ENCODE measurements around the gene C10orf88. TPM values are rescaled to one million over a fixed set of nuclear protein-coding genes. Genes with fewer than 3 reads are reported as not detected.

Gene C10orf88
- total and polyA plus RNA-seq, 9 of the 15 experiments (the other 6 are each of a cell fraction or from before 2014, with no cell fraction given) = 2.5 to 9.6 (median 7.5) TPM

DNA sequence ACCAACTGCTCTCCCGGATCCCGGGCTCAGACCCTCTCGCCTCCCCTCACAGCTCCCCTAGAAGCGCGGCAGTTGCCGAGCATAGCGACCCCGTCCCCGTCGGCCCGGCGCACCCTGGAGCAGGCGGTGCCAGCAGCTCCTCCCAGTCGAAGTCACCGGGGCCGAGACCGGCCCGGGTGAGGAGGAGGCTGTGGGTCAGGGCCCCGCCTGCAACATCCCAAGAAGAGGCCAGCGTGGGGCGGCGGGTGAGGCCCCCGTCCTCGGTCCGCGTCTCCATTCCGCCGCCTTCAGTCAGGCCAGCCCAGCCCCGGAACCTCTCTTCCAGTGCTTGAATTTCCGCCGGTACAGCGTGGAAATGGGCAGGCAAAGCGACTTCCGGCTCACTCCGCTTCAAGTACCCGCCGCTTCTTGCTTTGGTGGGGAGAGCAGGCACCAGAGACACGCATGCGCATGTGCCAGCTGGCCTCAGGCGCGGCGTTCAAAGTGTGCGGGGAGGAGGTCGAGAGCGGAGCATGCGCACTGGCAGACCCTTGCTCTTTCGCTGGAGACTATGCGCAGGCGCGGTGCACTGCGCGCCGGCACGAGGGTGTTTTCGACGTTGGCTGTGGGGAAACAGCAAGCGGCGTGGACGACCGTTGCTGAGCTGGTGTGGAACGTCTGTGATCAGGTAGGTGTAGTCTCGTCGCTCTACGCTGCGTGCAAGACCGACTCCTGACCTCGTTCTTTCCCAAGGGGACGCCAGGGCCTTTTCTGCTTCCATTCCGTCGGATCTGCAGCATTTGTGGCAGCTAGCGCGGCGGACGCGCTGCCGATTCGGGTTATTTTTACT lies at the start of gene C10orf88 (continued):
- TF ChIP-seq, protein P1, sequence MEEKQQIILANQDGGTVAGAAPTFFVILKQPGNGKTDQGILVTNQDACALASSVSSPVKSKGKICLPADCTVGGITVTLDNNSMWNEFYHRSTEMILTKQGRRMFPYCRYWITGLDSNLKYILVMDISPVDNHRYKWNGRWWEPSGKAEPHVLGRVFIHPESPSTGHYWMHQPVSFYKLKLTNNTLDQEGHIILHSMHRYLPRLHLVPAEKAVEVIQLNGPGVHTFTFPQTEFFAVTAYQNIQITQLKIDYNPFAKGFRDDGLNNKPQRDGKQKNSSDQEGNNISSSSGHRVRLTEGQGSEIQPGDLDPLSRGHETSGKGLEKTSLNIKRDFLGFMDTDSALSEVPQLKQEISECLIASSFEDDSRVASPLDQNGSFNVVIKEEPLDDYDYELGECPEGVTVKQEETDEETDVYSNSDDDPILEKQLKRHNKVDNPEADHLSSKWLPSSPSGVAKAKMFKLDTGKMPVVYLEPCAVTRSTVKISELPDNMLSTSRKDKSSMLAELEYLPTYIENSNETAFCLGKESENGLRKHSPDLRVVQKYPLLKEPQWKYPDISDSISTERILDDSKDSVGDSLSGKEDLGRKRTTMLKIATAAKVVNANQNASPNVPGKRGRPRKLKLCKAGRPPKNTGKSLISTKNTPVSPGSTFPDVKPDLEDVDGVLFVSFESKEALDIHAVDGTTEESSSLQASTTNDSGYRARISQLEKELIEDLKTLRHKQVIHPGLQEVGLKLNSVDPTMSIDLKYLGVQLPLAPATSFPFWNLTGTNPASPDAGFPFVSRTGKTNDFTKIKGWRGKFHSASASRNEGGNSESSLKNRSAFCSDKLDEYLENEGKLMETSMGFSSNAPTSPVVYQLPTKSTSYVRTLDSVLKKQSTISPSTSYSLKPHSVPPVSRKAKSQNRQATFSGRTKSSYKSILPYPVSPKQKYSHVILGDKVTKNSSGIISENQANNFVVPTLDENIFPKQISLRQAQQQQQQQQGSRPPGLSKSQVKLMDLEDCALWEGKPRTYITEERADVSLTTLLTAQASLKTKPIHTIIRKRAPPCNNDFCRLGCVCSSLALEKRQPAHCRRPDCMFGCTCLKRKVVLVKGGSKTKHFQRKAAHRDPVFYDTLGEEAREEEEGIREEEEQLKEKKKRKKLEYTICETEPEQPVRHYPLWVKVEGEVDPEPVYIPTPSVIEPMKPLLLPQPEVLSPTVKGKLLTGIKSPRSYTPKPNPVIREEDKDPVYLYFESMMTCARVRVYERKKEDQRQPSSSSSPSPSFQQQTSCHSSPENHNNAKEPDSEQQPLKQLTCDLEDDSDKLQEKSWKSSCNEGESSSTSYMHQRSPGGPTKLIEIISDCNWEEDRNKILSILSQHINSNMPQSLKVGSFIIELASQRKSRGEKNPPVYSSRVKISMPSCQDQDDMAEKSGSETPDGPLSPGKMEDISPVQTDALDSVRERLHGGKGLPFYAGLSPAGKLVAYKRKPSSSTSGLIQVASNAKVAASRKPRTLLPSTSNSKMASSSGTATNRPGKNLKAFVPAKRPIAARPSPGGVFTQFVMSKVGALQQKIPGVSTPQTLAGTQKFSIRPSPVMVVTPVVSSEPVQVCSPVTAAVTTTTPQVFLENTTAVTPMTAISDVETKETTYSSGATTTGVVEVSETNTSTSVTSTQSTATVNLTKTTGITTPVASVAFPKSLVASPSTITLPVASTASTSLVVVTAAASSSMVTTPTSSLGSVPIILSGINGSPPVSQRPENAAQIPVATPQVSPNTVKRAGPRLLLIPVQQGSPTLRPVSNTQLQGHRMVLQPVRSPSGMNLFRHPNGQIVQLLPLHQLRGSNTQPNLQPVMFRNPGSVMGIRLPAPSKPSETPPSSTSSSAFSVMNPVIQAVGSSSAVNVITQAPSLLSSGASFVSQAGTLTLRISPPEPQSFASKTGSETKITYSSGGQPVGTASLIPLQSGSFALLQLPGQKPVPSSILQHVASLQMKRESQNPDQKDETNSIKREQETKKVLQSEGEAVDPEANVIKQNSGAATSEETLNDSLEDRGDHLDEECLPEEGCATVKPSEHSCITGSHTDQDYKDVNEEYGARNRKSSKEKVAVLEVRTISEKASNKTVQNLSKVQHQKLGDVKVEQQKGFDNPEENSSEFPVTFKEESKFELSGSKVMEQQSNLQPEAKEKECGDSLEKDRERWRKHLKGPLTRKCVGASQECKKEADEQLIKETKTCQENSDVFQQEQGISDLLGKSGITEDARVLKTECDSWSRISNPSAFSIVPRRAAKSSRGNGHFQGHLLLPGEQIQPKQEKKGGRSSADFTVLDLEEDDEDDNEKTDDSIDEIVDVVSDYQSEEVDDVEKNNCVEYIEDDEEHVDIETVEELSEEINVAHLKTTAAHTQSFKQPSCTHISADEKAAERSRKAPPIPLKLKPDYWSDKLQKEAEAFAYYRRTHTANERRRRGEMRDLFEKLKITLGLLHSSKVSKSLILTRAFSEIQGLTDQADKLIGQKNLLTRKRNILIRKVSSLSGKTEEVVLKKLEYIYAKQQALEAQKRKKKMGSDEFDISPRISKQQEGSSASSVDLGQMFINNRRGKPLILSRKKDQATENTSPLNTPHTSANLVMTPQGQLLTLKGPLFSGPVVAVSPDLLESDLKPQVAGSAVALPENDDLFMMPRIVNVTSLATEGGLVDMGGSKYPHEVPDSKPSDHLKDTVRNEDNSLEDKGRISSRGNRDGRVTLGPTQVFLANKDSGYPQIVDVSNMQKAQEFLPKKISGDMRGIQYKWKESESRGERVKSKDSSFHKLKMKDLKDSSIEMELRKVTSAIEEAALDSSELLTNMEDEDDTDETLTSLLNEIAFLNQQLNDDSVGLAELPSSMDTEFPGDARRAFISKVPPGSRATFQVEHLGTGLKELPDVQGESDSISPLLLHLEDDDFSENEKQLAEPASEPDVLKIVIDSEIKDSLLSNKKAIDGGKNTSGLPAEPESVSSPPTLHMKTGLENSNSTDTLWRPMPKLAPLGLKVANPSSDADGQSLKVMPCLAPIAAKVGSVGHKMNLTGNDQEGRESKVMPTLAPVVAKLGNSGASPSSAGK (IDR thresholded peaks at IDR 0.05) = peak; percentile 100
- TF ChIP-seq HDAC2 (IDR thresholded peaks at IDR 0.05) = peak; percentile 38; the same call in 1 of the 2 replicates
- TF ChIP-seq, protein P2, sequence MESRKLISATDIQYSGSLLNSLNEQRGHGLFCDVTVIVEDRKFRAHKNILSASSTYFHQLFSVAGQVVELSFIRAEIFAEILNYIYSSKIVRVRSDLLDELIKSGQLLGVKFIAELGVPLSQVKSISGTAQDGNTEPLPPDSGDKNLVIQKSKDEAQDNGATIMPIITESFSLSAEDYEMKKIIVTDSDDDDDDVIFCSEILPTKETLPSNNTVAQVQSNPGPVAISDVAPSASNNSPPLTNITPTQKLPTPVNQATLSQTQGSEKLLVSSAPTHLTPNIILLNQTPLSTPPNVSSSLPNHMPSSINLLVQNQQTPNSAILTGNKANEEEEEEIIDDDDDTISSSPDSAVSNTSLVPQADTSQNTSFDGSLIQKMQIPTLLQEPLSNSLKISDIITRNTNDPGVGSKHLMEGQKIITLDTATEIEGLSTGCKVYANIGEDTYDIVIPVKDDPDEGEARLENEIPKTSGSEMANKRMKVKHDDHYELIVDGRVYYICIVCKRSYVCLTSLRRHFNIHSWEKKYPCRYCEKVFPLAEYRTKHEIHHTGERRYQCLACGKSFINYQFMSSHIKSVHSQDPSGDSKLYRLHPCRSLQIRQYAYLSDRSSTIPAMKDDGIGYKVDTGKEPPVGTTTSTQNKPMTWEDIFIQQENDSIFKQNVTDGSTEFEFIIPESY (CRISPR knock-in tag; IDR thresholded peaks at IDR 0.05) = peak; percentile 39; the same call in 1 of the 2 replicates
- TF ChIP-seq ETV6 (IDR thresholded peaks at IDR 0.05; ENCODE audit: borderline replicate concordance in 1 of 2, low read depth in 2 of 2, low read length in 1 of 2) = no peak
- TF ChIP-seq ETV6 (CRISPR knock-in tag; IDR thresholded peaks at IDR 0.05; ENCODE audit: borderline replicate concordance) = peak; percentile 78; the same call in 1 of the 2 replicates
- TF ChIP-seq HNRNPH1 (optimal IDR thresholded peaks at IDR 0.05; ENCODE audit: low read depth, low read length) = no peak
- TF ChIP-seq ETV1 (tag; conservative IDR thresholded peaks at IDR 0.05; ENCODE audit: low read depth) = peak; percentile 57
- peak; percentile 78 for TF ChIP-seq HCFC1 (IDR thresholded peaks at IDR 0.05; ENCODE audit: low read depth, low read length)
- TF ChIP-seq NFRKB (IDR thresholded peaks at IDR 0.05; ENCODE audit: low read depth) = peak; percentile 88
- peak; percentile 98 for TF ChIP-seq MEIS2 (IDR thresholded peaks at IDR 0.05; ENCODE audit: partially characterized antibody)
